ENCODE results near the gene LPCAT2. TPM values are rescaled to one million over a fixed set of nuclear protein-coding genes. Genes with fewer than 3 reads are reported as not detected.

Gene LPCAT2
- total RNA-seq, 2 donors from 2014 or later: 3.3 to 9.1 TPM

DNA sequence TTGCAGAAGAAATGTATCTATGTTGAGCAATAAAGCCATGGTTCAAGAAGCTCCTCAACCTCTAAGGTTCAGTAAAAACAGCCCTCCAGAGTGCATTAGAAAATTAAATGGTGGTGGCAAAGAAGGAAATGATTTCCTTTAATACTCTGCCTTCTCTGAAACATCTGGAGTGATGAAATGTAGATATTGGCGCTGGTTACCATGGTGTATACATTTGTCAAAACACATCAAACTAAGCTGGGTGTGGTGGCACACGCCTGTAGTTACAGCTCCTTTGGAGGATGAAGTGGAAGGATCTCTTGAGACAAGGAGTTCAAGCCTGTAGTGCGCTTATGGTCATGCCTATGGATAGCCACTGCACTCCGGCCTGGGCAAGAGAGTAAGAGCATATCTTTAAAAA, 63.6 kb downstream of the LPCAT2 start:
- TF ChIP-seq, protein P1, sequence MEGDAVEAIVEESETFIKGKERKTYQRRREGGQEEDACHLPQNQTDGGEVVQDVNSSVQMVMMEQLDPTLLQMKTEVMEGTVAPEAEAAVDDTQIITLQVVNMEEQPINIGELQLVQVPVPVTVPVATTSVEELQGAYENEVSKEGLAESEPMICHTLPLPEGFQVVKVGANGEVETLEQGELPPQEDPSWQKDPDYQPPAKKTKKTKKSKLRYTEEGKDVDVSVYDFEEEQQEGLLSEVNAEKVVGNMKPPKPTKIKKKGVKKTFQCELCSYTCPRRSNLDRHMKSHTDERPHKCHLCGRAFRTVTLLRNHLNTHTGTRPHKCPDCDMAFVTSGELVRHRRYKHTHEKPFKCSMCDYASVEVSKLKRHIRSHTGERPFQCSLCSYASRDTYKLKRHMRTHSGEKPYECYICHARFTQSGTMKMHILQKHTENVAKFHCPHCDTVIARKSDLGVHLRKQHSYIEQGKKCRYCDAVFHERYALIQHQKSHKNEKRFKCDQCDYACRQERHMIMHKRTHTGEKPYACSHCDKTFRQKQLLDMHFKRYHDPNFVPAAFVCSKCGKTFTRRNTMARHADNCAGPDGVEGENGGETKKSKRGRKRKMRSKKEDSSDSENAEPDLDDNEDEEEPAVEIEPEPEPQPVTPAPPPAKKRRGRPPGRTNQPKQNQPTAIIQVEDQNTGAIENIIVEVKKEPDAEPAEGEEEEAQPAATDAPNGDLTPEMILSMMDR (IDR thresholded peaks at IDR 0.05): no peak
- no peak for TF ChIP-seq POLR2A (IDR thresholded peaks at IDR 0.05)
- no peak for ATAC-seq
- H3K27me3 ChIP-seq: no peaks in the 10 kb centered on the region
- intact Hi-C loops (cut with DNase I): no loop called here
- H3K27ac ChIP-seq: no peak overlapping the region
- H3K4me3 ChIP-seq: no peak overlapping the region
- H3K9me3 ChIP-seq: no peaks in the 10 kb centered on the region
- no peaks in the 10 kb centered on the region for H3K4me1 ChIP-seq
- H3K36me3 ChIP-seq (replicated peaks in 1 of 2; ENCODE audit: insufficient read depth in 1 of 2, low read depth in 2 of 2): no peaks in the 10 kb centered on the region
- WGBS, 2 donors: 82 to 85% methylated on average over 4 of the region's 4 CpGs
- DNase-seq: no peak

DNA sequence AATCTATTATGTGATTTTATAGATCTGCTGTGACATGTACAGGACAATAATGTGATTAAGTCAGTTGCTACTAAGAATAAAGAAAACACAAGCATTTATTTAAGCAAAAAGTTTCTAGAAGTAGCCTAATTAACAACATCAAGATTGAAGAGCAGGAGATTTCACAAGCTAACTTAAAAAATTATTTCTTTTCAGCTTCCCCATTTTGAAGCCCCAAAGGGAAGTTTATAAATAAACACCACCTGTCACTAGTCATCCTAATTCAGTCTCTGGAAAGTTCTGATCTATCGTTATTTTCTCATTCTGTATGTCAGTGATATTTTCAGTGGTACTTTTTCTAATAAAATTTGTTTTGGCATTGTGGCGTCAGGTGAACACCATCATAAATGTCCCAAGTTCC, 65.9 kb downstream of the LPCAT2 start:
- ATAC-seq (no peak), DNase-seq (no peak)
- Histone ChIP-seq H3K27ac (no peak overlapping the region), H3K27me3 (no peaks in the 10 kb centered on the region), H3K9me3 (no peaks in the 10 kb centered on the region), H3K4me3 (no peak overlapping the region), H3K4me1 (no peaks in the 10 kb centered on the region), H3K36me3 (replicated peaks in 1 of 2; ENCODE audit: insufficient read depth in 1 of 2, low read depth in 2 of 2) (no peaks in the 10 kb centered on the region)
- TF ChIP-seq, protein P1 (IDR thresholded peaks at IDR 0.05): no peak
- TF ChIP-seq POLR2A (IDR thresholded peaks at IDR 0.05): no peak
- intact Hi-C loops (cut with DNase I): no loop called here
- WGBS, 2 donors: 67 to 86% methylated on average over 2 of the region's 2 CpGs

DNA sequence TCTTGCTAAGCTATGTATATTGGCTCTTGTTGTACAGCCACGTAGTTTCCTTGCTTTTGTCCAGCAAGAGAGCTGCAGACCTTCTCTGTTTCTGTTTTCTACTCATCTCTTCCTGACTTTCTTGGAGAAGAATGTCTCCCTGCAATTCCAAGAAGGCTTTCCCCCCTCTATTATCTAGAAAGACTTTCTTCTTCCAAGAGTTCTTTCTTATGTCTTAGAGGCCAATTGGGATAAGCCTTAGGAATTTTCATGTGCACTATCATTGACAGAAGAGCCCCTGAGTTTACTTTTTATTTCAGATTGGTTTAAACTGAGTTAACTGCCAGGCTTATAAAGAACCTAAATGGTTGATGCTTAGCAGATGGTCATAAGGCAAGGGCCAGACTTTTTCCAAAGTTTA, 66.6 kb downstream of the LPCAT2 start:
- no peak overlapping the region for H3K27ac ChIP-seq
- WGBS, 2 donors: 80 to 96% methylated on average over 1 of the region's 1 CpG

DNA sequence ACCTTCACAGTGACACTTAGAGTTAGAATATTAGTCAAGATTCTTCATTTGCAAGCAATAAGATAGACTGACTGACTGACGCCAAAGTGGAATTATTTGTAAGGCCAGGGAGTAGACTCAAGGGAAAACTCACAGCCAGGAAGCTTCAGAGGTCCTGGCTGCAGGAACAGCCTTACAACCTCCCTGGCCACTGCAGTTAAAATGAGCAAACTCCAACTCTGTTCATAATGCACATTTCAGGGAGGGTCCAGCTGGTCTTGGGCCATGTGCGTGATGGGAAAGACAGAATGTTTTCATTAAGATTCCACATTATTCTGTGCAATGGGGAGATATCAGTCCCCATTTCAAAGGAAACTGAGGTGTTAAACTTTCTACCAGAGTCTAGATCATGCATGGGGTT, 67.5 kb downstream of the LPCAT2 start:
- WGBS, 2 donors: 84 to 90% methylated on average over 2 of the region's 2 CpGs
- intact Hi-C loops (cut with DNase I): no loop called here

More for the DNA sequence above, 66.6 kb downstream of the LPCAT2 start:
- Histone ChIP-seq H3K4me3 (no peak overlapping the region), H3K9me3 (no peaks in the 10 kb centered on the region), H3K27me3 (no peaks in the 10 kb centered on the region), H3K4me1 (no peaks in the 10 kb centered on the region), H3K36me3 (replicated peaks in 1 of 2; ENCODE audit: insufficient read depth in 1 of 2, low read depth in 2 of 2) (no peaks in the 10 kb centered on the region)
- DNase-seq (no peak), ATAC-seq (no peak)
- intact Hi-C loops (cut with DNase I): no loop called here
- TF ChIP-seq, protein P1 (IDR thresholded peaks at IDR 0.05): no peak
- no peak for TF ChIP-seq POLR2A (IDR thresholded peaks at IDR 0.05)

DNA sequence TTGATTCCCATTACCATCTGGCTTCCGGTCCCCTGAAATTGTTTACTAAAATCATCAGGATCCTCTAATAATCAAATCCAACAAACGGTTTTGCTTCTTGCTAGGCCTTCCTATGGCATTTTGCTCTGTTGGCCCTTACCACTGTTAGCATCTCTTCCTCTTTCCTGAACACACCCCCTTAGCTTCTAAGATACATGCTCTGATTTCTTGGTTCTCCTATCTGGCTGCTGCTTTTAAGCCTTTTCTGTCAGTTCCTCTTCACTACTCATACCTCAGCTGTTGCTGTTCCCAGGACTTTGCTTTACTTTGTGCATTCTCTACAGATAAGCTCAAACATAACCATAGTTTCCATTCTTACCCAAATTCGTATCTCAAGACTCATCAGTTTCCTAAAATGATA, 69.0 kb downstream of the LPCAT2 start:
- Histone ChIP-seq H3K4me1 (no peaks in the 10 kb centered on the region), H3K36me3 (replicated peaks in 1 of 2; ENCODE audit: insufficient read depth in 1 of 2, low read depth in 2 of 2) (no peaks in the 10 kb centered on the region), H3K4me3 (no peak overlapping the region), H3K27ac (no peak overlapping the region), H3K27me3 (no peaks in the 10 kb centered on the region), H3K9me3 (no peaks in the 10 kb centered on the region)
- intact Hi-C loops (cut with DNase I): no loop called here
- 49 to 61% methylated on average over 3 of the region's 3 CpGs for WGBS, 2 donors
- TF ChIP-seq, protein P1 (IDR thresholded peaks at IDR 0.05): no peak
- no peak for TF ChIP-seq POLR2A (IDR thresholded peaks at IDR 0.05)
- ATAC-seq (no peak), DNase-seq (peak in 1 of 4 donors; percentile 10)

More for the DNA sequence above, 67.5 kb downstream of the LPCAT2 start:
- no peaks in the 10 kb centered on the region for H3K36me3 ChIP-seq (replicated peaks in 1 of 2; ENCODE audit: insufficient read depth in 1 of 2, low read depth in 2 of 2)
- ATAC-seq (no peak), DNase-seq (no peak)
- H3K4me1 ChIP-seq: no peaks in the 10 kb centered on the region
- no peak overlapping the region for H3K27ac ChIP-seq
- H3K4me3 ChIP-seq: no peak overlapping the region
- no peaks in the 10 kb centered on the region for H3K9me3 ChIP-seq
- TF ChIP-seq, protein P1 (IDR thresholded peaks at IDR 0.05): no peak
- TF ChIP-seq POLR2A (IDR thresholded peaks at IDR 0.05): no peak
- no peaks in the 10 kb centered on the region for H3K27me3 ChIP-seq
